HFFc6 (cell line): Measurements from ENCODE around the gene SETD9. TPM values are rescaled to one million over a fixed set of nuclear protein-coding genes. Genes with fewer than 3 reads are reported as not detected.
A peak's percentile ranks its signal among the peaks of the same experiment; 100 is the strongest.

Source experiments
- DNase-seq: peaks from one replicate; pipeline ENCODE4 v3.0.0-alpha.2; 2018
- H3K27ac Mint-ChIP-seq: 2 replicates; pipeline ENCODE4 v1.8.0; 2020; ENCODE audit warnings: mild to moderate bottlenecking, mixed read lengths
- H3K27me3 Mint-ChIP-seq: 2 replicates; pipeline ENCODE4 v1.8.0; 2021; ENCODE audit warnings: mild to moderate bottlenecking, moderate library complexity, mixed read lengths; ENCODE audit not compliant: insufficient read depth
- H3K36me3 Mint-ChIP-seq: 2 replicates; pipeline ENCODE4 v1.8.0; 2021; ENCODE audit warnings: low read depth, mixed read lengths
- H3K4me1 Mint-ChIP-seq: 2 replicates; pipeline ENCODE4 v1.8.0; 2020; ENCODE audit warnings: low read depth, mixed read lengths
- H3K4me3 Mint-ChIP-seq: 2 replicates; pipeline ENCODE4 v1.8.0; 2020; ENCODE audit warnings: mild to moderate bottlenecking, moderate library complexity, mixed read lengths
- H3K9me3 Mint-ChIP-seq: 2 replicates; pipeline ENCODE4 v1.8.0; 2020; ENCODE audit warnings: mild to moderate bottlenecking, mixed read lengths
- CTCF ChIP-seq: fragments of 200-600 bp; sonication (generic); IDR thresholded peaks from 2 replicates; pipeline ENCODE4 v1.5.0; 2021; ENCODE audit warnings: antibody characterized with exemption, mild to moderate bottlenecking
- total RNA-seq, 6 experiments: library from RNA; stranded (reverse); fragmentation: NEBNext Ultra II Directional; extraction: Animal tissue kit (Norgen Biotek cat#: 25700); gene quantifications; 2 replicates in 1 of 6; 3 replicates in 5 of 6; pipeline ENCODE4 v1.2.3, GENCODE V29; 2021

SETD9 gene
- total RNA-seq, 6 experiments from 2014 or later = 7.4 to 10.3 (median 9.1) TPM

- Mint-ChIP-seq H3K27ac (no peak overlapping the region), H3K36me3 (peaks cover 24% of the 10 kb centered on the region), H3K9me3 (no peaks in the 10 kb centered on the region), H3K27me3 (no peaks in the 10 kb centered on the region), H3K4me1 (peaks cover 15% of the 10 kb centered on the region), H3K4me3 (no peak overlapping the region)
- no peak for DNase-seq
- TF ChIP-seq CTCF = no peak
These were observed 24.9 kb downstream of the SETD9 start for GRCh38 chr5:56934325-56934724.

GRCh38 chr5:56938858-56939257 lies 29.5 kb downstream of the SETD9 start:
- TF ChIP-seq CTCF = no peak
- Mint-ChIP-seq H3K9me3 (no peaks in the 10 kb centered on the region), H3K27me3 (no peaks in the 10 kb centered on the region), H3K4me3 (no peak overlapping the region), H3K27ac (no peak overlapping the region), H3K4me1 (peaks cover 36% of the 10 kb centered on the region), H3K36me3 (peaks cover 39% of the 10 kb centered on the region)
- DNase-seq = no peak

GRCh38 chr5:56941981-56942380 lies 32.6 kb downstream of the SETD9 start:
- TF ChIP-seq CTCF = no peak
- Mint-ChIP-seq H3K9me3 (no peaks in the 10 kb centered on the region), H3K27me3 (no peaks in the 10 kb centered on the region), H3K36me3 (peaks cover 36% of the 10 kb centered on the region), H3K4me1 (peaks cover 36% of the 10 kb centered on the region), H3K27ac (peak overlapping the region; percentile 56), H3K4me3 (no peak overlapping the region)
- DNase-seq = peak; percentile 74

- peaks cover 16% of the 10 kb centered on the region; the same call in 1 of the 2 replicates for H3K36me3 Mint-ChIP-seq
- H3K27me3 Mint-ChIP-seq = no peaks in the 10 kb centered on the region
- no peak overlapping the region for H3K4me3 Mint-ChIP-seq
- H3K27ac Mint-ChIP-seq = no peak overlapping the region
- H3K4me1 Mint-ChIP-seq = peaks cover 19% of the 10 kb centered on the region
- TF ChIP-seq CTCF = no peak
- no peak for DNase-seq
- H3K9me3 Mint-ChIP-seq = no peaks in the 10 kb centered on the region
These were observed 37.7 kb downstream of the SETD9 start for GRCh38 chr5:56947052-56947451.

GRCh38 chr5:56950626-56951125 lies 41.3 kb downstream of the SETD9 start:
- H3K27ac Mint-ChIP-seq = peak overlapping the region; percentile 91
- no peaks in the 10 kb centered on the region for H3K9me3 Mint-ChIP-seq
- peak; percentile 45 for DNase-seq
- peaks cover 22% of the 10 kb centered on the region for H3K4me1 Mint-ChIP-seq
- peaks cover 6% of the 10 kb centered on the region; the same call in 1 of the 2 replicates for H3K36me3 Mint-ChIP-seq
- no peaks in the 10 kb centered on the region; the same call in 1 of the 2 replicates for H3K27me3 Mint-ChIP-seq
- H3K4me3 Mint-ChIP-seq = peak overlapping the region; percentile 99
- no peak for TF ChIP-seq CTCF
